EL (cell line): ENCODE measurements around the gene SHISA3.

Experiments used
- DNase-seq: peaks from one replicate; pipeline ENCODE4 v3.0.0-alpha.2; 2016

SHISA3 gene

GRCh38 chr4:42392436-42392835 lies 4.9 kb upstream of the SHISA3 start:
- DNase-seq = no peak

GRCh38 chr4:42395595-42395994 lies 1.7 kb upstream of the SHISA3 start:
- DNase-seq = no peak

GRCh38 chr4:42396361-42396751 lies 932 bp upstream of the SHISA3 start:
- DNase-seq = no peak

GRCh38 chr4:42397635-42398170 lies 415 bp downstream of the SHISA3 start:
- DNase-seq = no peak

GRCh38 chr4:42398171-42398870 lies 1.0 kb downstream of the SHISA3 start:
- no peak for DNase-seq

- DNase-seq = no peak
Measured at GRCh38 chr4:42398871-42399331, 1.6 kb downstream of the SHISA3 start.

GRCh38 chr4:42399393-42399792 lies 2.1 kb downstream of the SHISA3 start:
- no peak for DNase-seq

GRCh38 chr4:42401171-42401570 lies 3.9 kb downstream of the SHISA3 start:
- no peak for DNase-seq

GRCh38 chr4:42404001-42404400 lies 6.7 kb downstream of the SHISA3 start:
- no peak for DNase-seq

- no peak for DNase-seq
Measured at GRCh38 chr4:42410446-42410845, 13.2 kb downstream of the SHISA3 start.

GRCh38 chr4:42411803-42412202 lies 14.5 kb downstream of the SHISA3 start:
- DNase-seq = no peak

GRCh38 chr4:42412251-42412650 lies 15.0 kb downstream of the SHISA3 start:
- DNase-seq = peak; percentile 21

GRCh38 chr4:42415281-42415680 lies 18.0 kb downstream of the SHISA3 start:
- DNase-seq = no peak

- no peak for DNase-seq
Measured at GRCh38 chr4:42416017-42416416, 18.7 kb downstream of the SHISA3 start.

GRCh38 chr4:42417550-42417949 lies 20.3 kb downstream of the SHISA3 start:
- no peak for DNase-seq

- no peak for DNase-seq
Measured at GRCh38 chr4:42420140-42420539, 22.9 kb downstream of the SHISA3 start.

- no peak for DNase-seq
Measured at GRCh38 chr4:42425146-42426065, 28.1 kb downstream of the SHISA3 start.

GRCh38 chr4:42428036-42428435 lies 30.7 kb downstream of the SHISA3 start:
- no peak for DNase-seq

GRCh38 chr4:42436928-42437565 lies 39.8 kb downstream of the SHISA3 start:
- no peak for DNase-seq

- no peak for DNase-seq
Measured at GRCh38 chr4:42440083-42440482, 42.8 kb downstream of the SHISA3 start.

GRCh38 chr4:42442601-42443000 lies 45.3 kb downstream of the SHISA3 start:
- DNase-seq = no peak

GRCh38 chr4:42445038-42445437 lies 47.8 kb downstream of the SHISA3 start:
- DNase-seq = no peak

GRCh38 chr4:42446823-42447222 lies 49.5 kb downstream of the SHISA3 start:
- no peak for DNase-seq
